Endometrium (tissue), 2 donors: Measurements from ENCODE around the gene ZNF430.
"Not testable (repeated sequence)": the region's sequence is repeated elsewhere in the genome, so short reads cannot be mapped to it uniquely, and the experiment has no call there.

Experiments used
- FAIRE-seq: peaks from 2 replicates; lab custom pipeline; 2012; peaks lifted over from hg19 to GRCh38; lab: Jason Lieb, UNC
- donor health status: control.
- donor health status: control.

The ZNF430 gene

DNA sequence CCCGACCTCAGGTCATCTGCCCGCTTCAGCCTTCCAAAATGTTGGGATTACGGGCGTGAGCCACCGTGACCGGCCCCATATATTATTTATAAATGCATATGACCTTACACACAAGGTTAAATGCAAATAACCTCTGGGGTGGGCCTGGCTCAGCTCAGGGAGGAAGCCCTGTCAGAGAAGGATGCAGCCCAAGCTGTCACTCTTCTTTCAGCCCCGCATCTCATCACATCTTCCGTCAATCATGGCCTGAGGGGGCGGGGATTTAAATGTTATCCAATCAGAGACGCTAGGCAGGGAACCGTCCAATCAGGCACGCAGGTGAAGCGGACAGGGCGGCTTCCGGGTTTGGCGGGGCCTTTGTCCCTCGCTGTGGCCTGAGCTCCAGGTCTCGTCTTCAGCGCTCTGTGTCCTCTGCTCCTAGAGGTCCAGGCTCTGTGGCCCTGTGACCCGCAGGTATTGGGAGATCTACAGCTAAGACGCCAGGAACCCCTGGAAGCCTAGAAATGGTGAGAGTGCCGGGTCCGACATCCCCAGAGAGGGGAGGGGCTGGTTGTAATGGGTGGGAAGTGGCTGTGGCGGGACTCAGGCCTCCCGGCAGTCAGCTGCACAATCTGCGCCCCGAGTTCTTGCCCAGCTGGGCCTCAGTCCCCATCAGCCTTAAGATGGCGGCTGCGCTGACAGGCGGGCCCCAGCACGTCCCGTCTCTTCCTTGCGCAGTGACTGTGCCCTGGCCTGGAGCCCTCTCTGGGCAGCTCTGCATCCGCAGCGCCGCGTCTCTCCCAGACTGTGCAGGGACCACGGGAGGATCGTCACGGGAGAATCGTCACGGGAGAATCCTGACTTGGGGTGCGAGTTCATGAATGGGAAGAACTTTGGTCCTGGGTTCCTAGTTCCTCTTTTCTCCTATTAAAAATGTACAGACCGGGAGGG, at the start of gene ZNF430:
ZNF430 (plus strand) TSS at position 360 of the 930 bp plus-strand sequence; CDS start at position 504, 144 bp downstream.
- FAIRE-seq, result peak; percentile 86

DNA sequence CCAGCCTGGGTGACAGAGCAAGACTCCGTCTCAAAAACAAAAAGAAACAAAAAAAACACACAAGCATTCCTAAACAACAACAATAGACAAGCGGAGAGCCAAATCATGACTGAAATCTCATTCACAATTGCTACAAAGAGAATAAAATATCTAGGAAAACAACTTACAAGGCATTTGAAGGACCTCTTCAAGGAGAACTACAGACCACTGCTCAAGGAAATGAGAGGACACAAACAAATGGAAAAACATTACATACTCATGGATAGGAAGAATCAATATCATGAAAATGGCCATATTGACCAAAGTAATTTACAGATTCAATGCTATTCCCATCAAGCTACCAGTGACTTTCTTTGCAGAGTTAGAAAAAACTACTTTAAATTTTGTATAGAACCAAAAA, 27.7 kb upstream of the ZNF430 start:
- FAIRE-seq, result not testable (repeated sequence)

DNA sequence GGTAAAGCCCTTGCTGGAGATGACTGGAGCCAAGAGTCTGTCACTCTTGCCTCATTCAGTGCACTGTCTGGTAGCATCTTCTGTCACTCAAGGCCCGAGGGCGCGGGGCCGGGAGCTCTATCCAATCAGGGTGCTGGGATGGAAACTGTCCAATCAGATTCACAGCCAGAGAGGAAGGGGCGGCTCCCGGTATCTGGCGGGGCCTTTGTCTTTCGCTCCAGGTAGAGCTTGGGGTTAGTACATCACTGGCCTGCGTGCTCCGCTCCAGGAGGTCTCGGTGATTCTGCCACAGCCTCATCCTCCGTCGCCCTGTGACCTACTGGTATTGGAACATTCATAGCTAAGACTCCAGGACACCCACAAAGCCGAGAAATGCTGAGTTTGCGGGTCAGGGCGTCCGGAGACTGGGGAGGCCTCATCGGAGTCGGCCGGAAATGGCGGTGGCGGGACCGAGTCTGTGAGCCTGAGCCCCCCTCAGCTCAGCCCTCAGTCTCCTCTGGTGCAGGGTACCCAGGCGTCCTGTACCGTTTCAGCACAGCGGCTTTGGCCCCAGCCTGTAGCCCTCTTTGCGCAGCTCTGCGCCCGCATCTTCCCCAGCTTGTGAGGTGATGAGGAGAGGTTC, 20.6 kb upstream of the ZNF430 start:
- peak; percentile 97 for FAIRE-seq

- FAIRE-seq, result not testable (repeated sequence)
These were observed 781 bp downstream of the ZNF430 start for GRCh38 chr19:21021238-21021637.

- no peak for FAIRE-seq
These were observed 2.5 kb downstream of the ZNF430 start for GRCh38 chr19:21022996-21023395.

GRCh38 chr19:21023901-21024300, 3.4 kb downstream of the ZNF430 start:
- no peak for FAIRE-seq

- FAIRE-seq, result no peak
These were observed 8.5 kb downstream of the ZNF430 start for GRCh38 chr19:21028969-21029268.

- FAIRE-seq, result no peak
These were observed 24.6 kb downstream of the ZNF430 start for GRCh38 chr19:21045028-21045427.

DNA sequence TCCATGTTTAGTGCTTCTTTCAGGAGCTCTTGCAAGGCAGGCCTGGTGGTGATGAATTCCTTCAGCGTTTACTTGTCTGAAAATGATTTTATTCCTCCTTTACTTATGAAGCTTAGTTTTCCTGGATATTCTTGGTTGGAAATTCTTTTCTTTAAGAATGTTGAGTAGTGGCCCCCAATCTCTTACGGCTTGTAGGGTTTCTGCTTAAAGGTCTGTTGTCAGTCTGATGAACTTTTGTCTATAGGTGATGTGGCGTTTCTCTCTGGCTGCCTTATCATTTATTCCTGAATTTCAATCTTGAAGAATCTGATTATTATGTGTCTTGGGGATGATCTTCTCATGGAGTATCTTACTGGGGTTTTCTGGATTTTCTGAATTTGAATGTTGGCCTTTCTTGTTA, 26.0 kb downstream of the ZNF430 start:
- FAIRE-seq, result no peak

GRCh38 chr19:21047716-21048115, 27.3 kb downstream of the ZNF430 start:
- no peak for FAIRE-seq

- no peak for FAIRE-seq
These were observed 32.4 kb downstream of the ZNF430 start for GRCh38 chr19:21052902-21053301.

GRCh38 chr19:21065336-21065735, 44.9 kb downstream of the ZNF430 start:
- FAIRE-seq, result no peak

DNA sequence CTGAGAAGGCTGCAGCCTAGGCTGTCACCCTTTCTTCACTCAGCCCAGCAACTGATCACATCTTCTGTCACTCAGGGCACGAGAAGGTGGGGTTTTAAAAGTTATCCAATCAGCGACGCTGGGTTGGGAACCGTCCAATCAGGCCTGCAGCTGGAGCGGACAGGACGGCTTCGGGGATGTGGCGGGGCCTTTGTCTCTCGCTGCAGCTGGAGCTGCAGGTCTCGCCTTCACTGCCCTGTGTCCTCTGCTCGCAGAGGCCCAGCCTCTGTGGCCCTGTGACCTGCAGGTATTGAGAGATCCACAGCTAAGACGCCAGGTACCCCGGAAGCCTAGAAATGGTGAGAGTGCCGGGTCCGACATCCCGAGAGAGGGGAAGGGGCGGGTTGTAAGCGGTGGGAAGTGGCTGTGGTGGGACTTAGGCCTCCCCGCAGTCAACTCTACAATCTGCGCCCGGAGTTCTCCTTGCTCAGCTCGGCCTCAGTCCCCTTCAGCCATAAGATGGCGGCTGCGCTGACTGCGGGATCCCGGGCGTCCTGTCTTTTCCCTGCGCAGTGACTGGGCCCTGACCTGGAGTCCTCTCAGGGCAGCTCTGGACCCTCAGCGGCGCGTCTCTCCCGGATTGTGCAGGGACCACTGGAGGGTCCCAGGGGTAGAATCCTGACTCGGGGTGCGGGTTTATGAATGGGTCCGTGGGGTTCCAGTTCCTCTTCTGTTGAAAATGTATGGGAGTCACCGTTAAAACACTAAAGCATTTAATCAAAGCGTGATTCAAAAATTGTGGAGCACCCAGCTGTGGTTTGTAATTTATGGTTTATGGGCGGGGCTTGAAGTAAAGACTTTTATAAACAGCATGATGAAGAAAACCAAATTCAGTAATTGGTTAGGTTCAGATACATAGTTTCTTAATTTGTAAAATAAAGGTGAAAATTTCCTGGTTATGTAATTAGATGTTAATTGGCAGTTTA, 61.8 kb downstream of the ZNF430 start, which contains the start of gene ZNF714:
ZNF714 (plus strand) TSS at position 193 of the 965 bp plus-strand sequence. CDS start 16,066 bp downstream, outside the sequence.
- FAIRE-seq, result peak; percentile 93

GRCh38 chr19:21084343-21084742, 63.9 kb downstream of the ZNF430 start:
- no peak for FAIRE-seq

GRCh38 chr19:21087871-21088270, 67.4 kb downstream of the ZNF430 start:
- FAIRE-seq, result no peak

DNA sequence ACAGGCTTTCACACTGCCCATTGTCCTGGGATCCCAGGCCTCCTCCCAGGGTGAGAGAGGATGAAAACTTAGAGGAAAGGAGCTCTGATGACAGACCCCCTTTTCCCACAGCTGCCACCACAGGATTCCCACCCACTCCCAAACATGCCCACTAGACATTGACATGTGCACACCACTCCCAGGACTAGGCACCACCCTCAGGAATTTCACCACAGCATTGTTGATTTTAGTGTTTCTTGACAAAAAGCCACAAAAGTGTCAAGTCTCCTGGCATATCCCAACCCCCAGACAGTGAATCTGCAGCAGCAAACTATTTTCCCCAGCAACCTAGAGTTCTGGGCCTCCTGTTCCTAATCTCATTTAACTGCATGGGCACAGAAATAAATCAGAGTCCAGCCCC, 71.7 kb downstream of the ZNF430 start:
- no peak for FAIRE-seq

DNA sequence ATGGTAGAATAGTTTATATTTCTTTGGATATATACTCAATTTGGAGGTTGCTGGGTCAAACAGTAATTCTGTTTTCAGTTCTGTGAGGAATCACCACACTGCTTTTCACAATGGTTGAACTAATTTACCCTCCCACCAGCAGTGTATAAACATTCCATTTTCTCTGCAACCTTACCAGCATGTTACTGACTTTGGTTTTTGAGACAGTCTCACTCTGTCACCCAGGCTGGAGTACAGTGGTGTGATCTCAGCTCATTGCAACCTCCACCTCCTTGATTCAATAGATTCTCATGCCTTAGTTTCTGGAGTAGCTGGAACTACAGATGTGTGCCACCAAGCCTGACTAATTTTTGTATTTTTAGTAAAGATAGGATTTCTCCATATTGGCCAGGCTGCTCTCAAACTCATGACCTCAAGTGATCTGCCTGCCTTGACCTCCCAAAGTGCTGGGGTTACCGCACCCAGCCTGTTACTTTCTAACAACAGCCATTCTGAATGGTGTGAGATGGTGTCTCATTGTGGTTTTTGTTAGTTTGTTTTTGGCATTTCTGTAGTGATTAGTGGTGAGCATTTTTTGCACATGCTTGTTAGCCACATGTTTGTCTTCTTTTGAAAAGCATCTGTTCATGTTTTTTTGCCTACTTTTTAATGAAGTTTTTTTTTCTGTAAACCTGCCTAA, 74.0 kb downstream of the ZNF430 start:
- FAIRE-seq, result no peak

- FAIRE-seq, result no peak
These were observed 77.8 kb downstream of the ZNF430 start for GRCh38 chr19:21098291-21098690.

DNA sequence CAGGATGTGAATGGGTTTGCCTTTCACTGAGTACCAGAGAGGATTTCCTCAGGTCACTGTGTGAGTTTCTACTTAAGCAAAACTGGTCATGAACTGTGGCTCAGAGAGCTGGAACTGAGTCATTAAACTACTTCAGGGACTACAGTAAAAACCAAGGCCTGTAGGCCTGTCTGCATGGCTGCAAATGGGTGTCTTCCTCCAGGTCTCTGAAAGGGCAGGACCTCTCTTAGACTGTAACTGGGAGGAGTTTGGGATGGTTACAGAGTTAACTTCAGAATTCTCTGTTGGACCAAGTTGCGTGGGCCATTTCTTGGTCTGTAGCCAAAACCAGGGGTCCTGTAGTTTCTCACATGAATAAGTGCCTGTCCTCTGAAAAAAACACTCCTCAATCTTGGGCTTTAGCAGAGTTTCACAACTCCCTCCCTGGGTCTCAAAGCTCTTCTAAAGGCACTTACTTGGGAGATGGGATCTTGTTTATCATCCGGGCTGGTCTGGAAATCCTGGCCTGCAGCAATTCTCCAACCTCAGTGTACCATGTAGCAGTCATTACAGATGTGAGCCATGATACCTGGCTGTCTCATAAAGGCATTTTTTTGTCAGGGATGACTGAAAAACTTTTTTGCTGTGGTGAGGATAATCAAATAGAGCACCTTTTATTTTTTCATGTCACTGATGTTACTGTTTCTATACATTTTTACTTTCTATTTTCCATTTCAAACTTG, 81.2 kb downstream of the ZNF430 start:
- no peak for FAIRE-seq

GRCh38 chr19:21109116-21109515, 88.7 kb downstream of the ZNF430 start:
- peak; percentile 18 for FAIRE-seq
